OCI-LY1 (cell line): ENCODE measurements around the gene TBC1D16.

Experiments used
- CTCF ChIP-seq: fragments of 200-600 bp; sonication (generic), shearing (Covaris generic); IDR thresholded peaks from 2 replicates; pipeline ENCODE4 v1.5.1; 2017; ENCODE audit warnings: mild to moderate bottlenecking, antibody characterized with exemption, low read length, moderate library complexity, mixed read lengths
- EZH2 ChIP-seq: fragments of 200-600 bp; sonication (generic), shearing (Covaris generic); IDR thresholded peaks from 2 replicates; pipeline ENCODE4 v1.8.0; 2017; ENCODE audit warnings: borderline replicate concordance, mixed run types, mild to moderate bottlenecking, antibody characterized with exemption, low read length, moderate library complexity, mixed read lengths

DNA sequence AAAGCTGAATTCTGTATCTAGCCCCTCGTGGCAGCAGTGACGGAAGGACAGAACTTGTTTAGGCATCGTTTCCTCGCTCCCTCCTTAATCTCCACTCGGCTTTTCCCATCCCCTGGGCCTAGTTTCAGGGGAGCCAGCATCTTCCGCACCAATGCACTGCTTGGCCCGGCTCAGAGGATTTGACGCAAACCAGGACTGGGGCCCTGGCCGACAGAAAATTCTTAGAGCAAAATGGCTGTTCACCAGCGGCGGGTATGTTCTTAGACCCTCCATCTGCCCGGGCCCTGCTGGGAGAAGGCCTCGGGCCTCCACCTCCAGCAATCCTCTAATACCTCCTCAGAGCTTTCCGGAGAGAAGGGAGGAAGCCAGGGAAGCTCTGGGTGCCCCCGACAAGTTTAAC lies 54.6 kb downstream of the TBC1D16 start:
- TF ChIP-seq CTCF (no peak), EZH2 (no peak)
